Measurements from ENCODE around the gene SLC66A2.

The SLC66A2 gene

DNA sequence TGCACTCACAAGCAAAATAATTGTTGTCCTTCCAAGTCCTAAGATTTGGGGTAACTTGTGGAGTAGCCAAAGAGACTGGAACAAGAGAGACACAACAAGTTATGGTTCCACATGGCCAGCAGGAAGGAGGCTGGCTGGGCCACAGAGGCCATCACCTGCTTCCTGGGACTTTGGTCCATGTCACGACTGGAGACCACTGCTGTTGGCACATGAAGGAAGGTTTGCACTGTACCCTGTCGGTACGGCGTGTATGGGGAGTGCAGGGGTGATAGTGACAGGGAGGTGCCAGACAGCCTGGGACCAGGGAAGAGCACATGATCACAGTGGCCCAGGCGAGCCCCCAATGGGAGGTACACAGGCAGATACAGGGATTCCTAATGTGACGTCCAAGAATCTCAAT is 15.5 kb downstream of the SLC66A2 start:
- TF ChIP-seq CTCF (IDR thresholded peaks at IDR 0.05; ENCODE audit: insufficient read depth, low read length, missing control alignments) = no peak
- ChIA-PET POLR2A (no interaction called here), CTCF (interaction anchor here (2.0 kb wide), 1 partner anchor 222 kb away, joined by 5 read pairs; no protein-coding TSS in a partner anchor)
- DNase-seq (ENCODE audit: low read depth, low spot score) = no peak
- no peak overlapping the region for H3K4me3 ChIP-seq (ENCODE audit: low read depth, low read length)

DNA sequence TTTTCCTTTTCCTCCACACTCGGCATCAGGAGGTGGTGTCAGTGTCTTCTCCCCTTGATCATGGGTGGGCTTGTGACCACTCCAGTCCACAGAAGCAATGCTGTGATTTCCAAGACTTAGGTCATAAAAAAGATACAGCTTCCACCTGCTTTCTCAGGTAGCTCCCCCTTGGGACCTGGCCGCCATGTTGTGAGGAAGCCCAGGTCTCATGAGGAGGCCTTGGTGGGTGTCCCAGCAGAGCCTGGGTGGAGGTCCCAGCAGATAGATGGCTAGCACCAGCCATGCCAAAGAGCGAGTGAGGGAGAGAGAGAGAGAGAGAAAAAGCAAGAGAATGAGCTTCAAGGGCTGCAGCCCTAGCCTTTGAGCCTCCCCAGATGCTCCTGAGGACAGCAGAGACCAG is 16.0 kb downstream of the SLC66A2 start:
- TF ChIP-seq CTCF (IDR thresholded peaks at IDR 0.05; ENCODE audit: insufficient read depth, low read length, missing control alignments) = no peak
- POLR2A ChIA-PET = no interaction called here

GRCh38 chr18:79935098-79935480 is 16.4 kb downstream of the SLC66A2 start:
- DNase-seq (ENCODE audit: low read depth, low spot score) = no peak
- TF ChIP-seq CTCF (IDR thresholded peaks at IDR 0.05; ENCODE audit: insufficient read depth, low read length, missing control alignments) = no peak
- H3K4me3 ChIP-seq (ENCODE audit: low read depth, low read length) = no peak overlapping the region
- ChIA-PET CTCF (interaction anchor here (1.5 to 2.0 kb wide), 3 partner anchors 10 to 223 kb away, joined by 5 to 8 read pairs (median 5); no protein-coding TSS in a partner anchor), POLR2A (no interaction called here)

More for the DNA sequence above, 16.0 kb downstream of the SLC66A2 start:
- no peak overlapping the region for H3K4me3 ChIP-seq (ENCODE audit: low read depth, low read length)
- CTCF ChIA-PET = interaction anchor here (1.5 to 2.0 kb wide), 2 partner anchors 10 to 222 kb away, joined by 5 read pairs; no protein-coding TSS in a partner anchor
- DNase-seq (ENCODE audit: low read depth, low spot score) = no peak

GRCh38 chr18:79934311-79935097 is 16.9 kb downstream of the SLC66A2 start:
- ChIA-PET CTCF (interaction anchor here (0.7 to 2.0 kb wide), 11 partner anchors 9 to 322 kb away, joined by 3 to 8 read pairs (median 3); partner anchors contain the start of gene PARD6G), POLR2A (no interaction called here)
- no peak for TF ChIP-seq CTCF (IDR thresholded peaks at IDR 0.05; ENCODE audit: insufficient read depth, low read length, missing control alignments)
- no peak overlapping the region for H3K4me3 ChIP-seq (ENCODE audit: low read depth, low read length)
- no peak for DNase-seq (ENCODE audit: low read depth, low spot score)

DNA sequence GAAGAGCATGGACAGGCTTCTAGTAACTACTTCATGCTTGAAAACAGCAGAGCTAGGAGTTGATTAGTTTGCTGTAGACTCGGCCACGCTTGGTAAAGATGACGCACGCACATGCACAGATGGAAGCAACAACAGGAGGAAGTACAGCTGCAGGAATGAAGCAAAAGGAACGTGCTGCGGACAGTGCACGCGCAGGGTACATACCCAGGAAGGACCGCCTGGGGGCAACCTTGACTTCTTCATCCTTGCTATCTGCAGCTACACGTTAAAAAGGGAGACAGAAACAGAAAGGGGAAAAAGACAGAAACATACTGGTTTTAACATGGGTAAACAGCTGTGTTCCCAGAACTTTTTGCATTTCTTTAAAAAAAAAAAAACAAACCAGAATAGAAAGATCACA is 17.7 kb downstream of the SLC66A2 start:
- TF ChIP-seq CTCF (IDR thresholded peaks at IDR 0.05; ENCODE audit: insufficient read depth, low read length, missing control alignments) = peak; percentile 65
- ChIA-PET CTCF (interaction anchor here (0.7 to 2.0 kb wide), 10 partner anchors 9 to 323 kb away, joined by 3 to 8 read pairs (median 3); partner anchors contain the start of gene PARD6G), POLR2A (no interaction called here)
- peak; percentile 46 for DNase-seq (ENCODE audit: low read depth, low spot score)
- H3K4me3 ChIP-seq (ENCODE audit: low read depth, low read length) = no peak overlapping the region

- no peak for DNase-seq (ENCODE audit: low read depth, low spot score)
- ChIA-PET POLR2A (no interaction called here), CTCF (no interaction called here)
- no peak overlapping the region for H3K4me3 ChIP-seq (ENCODE audit: low read depth, low read length)
- TF ChIP-seq CTCF (IDR thresholded peaks at IDR 0.05; ENCODE audit: insufficient read depth, low read length, missing control alignments) = no peak
These were observed 18.5 kb downstream of the SLC66A2 start for GRCh38 chr18:79932907-79933306.
